Limb (tissue), 2 donors: ENCODE results near the gene NRG3.
"Not testable (repeated sequence)": the region's sequence is repeated elsewhere in the genome, so short reads cannot be mapped to it uniquely, and the experiment has no call there.

Experiments used
- DNase-seq, 2 donors: peaks; one replicate each; pipeline ENCODE4 v3.0.0-alpha.2; 2016; ENCODE audit errors: extremely low spot score in 2 of 2

The NRG3 gene

GRCh38 chr10:81957976-81958375 is 83.0 kb downstream of the NRG3 start:
- no peak for DNase-seq

GRCh38 chr10:81959016-81959415 is 84.0 kb downstream of the NRG3 start:
- DNase-seq, result no peak

DNA sequence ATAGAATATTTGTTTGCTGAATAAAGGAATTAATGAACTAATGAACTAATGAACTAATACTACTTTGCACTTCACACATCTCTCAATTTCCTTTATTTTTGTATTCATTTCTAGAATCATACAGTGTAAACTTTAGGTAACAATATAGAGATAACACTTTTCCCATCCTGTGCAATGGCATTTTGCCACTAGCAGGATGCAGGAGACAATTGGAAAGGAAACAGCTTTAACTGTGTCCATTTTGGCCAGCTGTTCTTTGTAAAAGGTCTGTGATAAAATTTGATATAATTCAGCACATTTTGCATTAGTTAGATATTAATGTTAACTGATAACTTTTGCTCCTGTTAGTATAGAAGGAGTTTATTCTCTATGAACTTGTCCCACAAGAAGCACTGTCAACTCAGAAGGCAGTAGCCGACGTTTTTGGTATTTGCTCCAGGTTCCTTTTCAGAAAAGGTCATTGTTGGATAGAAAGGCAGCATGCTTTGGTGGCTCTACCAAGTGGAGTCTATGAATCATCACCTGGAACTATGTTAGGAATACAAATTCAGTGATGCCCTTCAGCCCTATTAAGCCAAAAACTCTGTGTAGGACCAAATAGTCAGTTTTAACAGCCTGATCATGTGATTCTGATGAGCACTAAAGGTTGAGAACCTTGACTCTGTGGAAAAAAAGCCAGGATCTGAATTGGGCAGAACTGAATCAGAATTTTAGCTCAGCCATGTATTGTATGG is 86.6 kb downstream of the NRG3 start:
- no peak for DNase-seq

- no peak for DNase-seq
Measured at GRCh38 chr10:81963606-81964005, 88.6 kb downstream of the NRG3 start.

DNA sequence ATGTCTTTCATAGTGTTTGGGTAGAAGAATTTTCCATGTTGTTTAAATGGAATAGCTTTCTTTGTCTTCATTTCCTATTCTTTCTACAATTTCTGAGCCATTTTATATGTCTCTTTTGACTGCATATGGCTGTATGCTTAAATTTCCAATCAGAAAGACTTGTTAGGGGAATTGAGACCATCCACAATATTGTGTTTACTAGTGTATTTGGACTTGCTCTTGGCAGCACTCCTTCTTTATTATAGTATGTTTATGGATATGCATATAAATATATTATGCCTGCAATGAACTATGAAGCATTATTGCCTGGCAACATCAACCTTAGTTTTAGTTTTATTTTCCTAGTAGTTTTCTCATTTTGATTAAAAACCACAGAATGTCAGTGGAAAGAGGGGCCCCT is 92.7 kb downstream of the NRG3 start:
- peak in 1 of 2 donors; percentile 19 for DNase-seq

- DNase-seq, result no peak
Measured at GRCh38 chr10:81969136-81969535, 94.1 kb downstream of the NRG3 start.

GRCh38 chr10:81978238-81978637 is 103.2 kb downstream of the NRG3 start:
- DNase-seq, result peak in 1 of 2 donors; percentile 45

GRCh38 chr10:81981724-81982123 is 106.7 kb downstream of the NRG3 start:
- DNase-seq, result no peak

- DNase-seq, result no peak
Measured at GRCh38 chr10:81984428-81984827, 109.4 kb downstream of the NRG3 start.

DNA sequence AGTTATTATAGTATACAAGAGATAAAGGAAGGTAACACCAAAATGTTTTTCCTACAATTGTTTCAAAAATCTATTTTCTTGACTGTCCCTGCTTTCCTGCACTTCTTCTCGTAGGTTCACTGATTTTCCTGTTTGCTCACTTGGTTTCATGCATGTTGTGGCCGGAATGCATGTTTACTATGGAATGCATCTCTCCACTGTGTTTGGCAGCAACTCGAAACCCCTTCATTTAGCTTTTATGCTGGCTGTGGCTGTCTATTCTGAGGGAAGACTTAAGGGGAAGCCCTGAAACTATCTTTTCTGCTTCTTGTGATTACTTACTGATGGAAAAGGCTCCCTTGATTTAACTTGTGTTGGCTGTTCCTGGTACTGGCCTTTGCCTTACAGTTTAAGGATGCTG is 120.3 kb downstream of the NRG3 start:
- no peak for DNase-seq

- DNase-seq, result no peak
Measured at GRCh38 chr10:81996927-81997326, 121.9 kb downstream of the NRG3 start.

DNA sequence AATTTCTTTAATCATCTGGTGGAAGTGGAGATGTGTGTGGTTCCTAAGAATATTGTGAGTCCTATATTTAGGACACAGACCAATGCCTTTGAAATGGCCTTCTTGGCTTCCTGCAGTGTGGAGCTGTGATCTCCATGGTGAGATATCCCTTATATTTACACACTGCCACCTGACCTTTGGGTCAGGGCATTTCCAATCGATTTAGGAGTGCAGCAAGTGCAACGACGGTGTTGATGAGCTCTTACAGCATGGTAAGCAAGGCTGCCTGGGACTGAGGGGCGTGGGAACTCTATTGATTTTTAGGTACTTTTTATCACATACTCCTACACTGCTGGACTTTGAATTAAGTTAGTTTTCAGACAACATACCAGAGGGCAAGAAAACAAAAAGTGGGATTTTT is 146.0 kb downstream of the NRG3 start:
- DNase-seq, result no peak

DNA sequence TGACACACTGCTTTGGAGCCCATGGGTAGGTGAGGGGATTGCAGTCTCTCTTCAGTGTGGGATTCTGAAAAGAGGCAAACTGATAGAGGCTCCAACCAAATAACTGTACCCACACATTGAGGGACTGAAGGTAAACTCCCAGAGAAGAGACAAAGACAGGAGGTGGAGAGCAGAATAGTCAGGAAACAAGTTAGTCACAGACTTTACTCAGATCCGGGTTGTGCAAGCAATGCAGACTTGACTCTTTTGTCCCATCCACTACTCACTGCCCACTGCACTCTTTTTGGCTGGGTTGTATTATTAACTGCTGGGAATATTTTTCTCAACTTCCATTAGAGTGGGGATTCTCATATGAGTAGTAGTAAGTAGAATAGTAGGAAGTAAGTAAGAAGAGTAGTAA is 152.7 kb downstream of the NRG3 start:
- DNase-seq, result no peak

DNA sequence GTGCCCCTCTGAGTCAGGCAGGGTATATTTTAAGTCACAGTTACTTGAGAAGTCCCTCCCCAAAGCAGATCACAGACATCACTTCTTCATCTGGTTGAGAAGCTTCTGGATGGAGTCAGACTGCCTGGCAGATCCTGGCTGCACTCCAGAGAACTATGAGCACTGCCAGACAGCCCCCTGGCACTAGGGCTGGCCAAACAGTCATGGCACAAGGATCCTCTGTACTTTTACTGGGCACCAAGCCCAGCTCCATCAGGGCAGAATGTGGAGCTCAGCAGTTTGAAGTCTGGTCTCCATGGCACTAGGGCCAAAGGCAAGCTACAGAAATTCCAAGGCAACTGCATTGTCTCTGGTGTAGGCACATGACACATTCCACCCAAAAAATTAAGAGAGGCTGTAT is 162.1 kb downstream of the NRG3 start:
- peak in 1 of 2 donors; percentile 30 for DNase-seq

GRCh38 chr10:82038587-82038986 is 163.6 kb downstream of the NRG3 start:
- DNase-seq, result no peak

GRCh38 chr10:82040336-82040735 is 165.3 kb downstream of the NRG3 start:
- DNase-seq, result no peak

DNA sequence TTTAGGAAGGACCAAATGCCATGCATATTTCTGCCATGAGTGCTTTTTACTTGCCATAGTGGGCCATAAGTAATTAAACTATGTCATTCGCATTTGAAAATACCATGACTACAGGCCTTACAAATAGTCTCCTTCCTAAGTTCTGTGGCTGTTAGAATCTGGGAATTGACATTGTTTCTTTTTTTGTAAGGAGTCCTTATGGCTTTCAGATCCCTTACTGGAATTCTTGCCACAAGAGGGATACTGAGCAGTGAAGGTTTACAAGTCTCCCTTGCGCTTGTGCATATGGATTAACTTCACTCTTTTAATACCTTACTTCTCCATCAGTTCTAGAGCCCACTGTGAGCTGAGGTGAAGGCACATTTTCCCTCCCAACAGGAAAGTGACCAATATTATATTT is 166.0 kb downstream of the NRG3 start:
- no peak for DNase-seq

- DNase-seq, result no peak
Measured at GRCh38 chr10:82056391-82056790, 181.4 kb downstream of the NRG3 start.

DNA sequence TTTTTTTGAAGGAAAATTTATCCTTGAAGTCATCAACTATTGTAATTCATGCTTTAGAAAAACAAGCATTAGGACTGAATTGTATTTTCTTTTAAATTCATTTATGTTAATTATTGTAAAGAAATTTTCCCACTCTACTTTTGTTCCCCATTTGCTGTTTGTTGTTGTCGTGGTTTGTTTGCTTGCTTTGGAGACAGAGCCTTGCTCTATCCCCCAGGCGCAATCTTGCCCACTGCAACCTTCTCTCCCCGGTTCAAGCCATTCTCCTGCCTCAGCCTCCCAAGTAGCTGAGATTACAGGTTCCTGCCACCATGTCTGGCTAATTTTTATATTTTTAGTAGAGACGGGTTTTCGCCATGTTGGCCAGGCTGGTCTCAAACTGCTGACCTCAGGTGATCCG is 192.2 kb downstream of the NRG3 start:
- DNase-seq, result not testable (repeated sequence)

DNA sequence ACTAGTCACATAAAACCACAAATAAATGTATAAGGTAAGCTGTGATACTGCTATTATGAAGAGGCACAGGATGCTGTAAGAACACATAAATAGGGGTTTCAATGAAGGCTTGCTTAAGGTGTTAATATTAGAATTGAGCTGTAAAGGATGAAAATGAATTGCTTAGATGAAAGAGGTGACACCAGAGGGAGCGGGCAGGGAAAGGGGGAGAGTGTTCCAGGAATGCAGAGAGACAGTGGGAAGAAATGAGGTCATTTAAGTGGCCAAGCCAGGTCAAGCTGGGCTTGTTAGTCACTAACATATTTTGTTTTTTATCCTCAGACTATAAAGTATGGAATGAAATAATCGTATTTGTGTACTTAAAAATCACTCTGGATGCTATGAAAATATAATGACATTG is 193.5 kb downstream of the NRG3 start:
- DNase-seq, result no peak

GRCh38 chr10:82071231-82071630 is 196.2 kb downstream of the NRG3 start:
- no peak for DNase-seq

GRCh38 chr10:82072124-82072523 is 197.1 kb downstream of the NRG3 start:
- no peak for DNase-seq

- no peak for DNase-seq
Measured at GRCh38 chr10:82075605-82076004, 200.6 kb downstream of the NRG3 start.

GRCh38 chr10:82084496-82084895 is 209.5 kb downstream of the NRG3 start:
- DNase-seq, result no peak
